ENCODE results near the gene PHKA2.
A peak's percentile ranks its signal among the peaks of the same experiment; 100 is the strongest.

PHKA2 gene

DNA sequence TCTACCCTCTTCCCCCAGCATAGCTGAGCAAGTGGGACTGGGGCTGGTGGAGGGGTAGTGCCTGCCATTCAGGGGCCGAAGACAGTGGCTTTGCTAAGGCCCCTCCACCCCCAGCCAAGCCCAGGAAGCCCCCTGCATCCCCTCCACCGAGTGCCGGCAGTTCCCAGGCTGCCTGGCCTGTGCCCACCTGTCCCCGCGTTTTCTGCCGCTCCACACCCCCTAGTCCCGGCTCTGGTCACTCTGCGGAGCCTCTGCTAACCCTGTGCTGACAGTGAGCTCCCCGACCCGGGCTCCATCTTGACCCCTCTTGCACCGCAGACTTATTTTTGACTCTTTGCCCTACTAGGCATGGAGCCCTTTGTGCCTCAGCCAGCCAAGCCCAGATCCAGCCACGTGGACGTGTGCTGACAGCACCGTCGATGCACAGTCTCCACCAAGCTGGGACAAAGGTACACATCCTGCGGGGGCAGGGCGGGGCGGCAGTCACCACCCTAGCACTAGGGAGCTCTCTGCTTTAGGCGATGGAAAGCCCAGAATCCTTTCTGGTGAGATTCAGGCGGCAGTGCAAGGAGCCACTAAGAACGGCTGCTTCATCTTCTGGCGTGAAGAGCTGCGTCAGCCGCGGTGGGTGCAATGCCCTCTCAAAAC lies 96.6 kb downstream of the PHKA2 start:
- peak; percentile 11 for DNase-seq

DNA sequence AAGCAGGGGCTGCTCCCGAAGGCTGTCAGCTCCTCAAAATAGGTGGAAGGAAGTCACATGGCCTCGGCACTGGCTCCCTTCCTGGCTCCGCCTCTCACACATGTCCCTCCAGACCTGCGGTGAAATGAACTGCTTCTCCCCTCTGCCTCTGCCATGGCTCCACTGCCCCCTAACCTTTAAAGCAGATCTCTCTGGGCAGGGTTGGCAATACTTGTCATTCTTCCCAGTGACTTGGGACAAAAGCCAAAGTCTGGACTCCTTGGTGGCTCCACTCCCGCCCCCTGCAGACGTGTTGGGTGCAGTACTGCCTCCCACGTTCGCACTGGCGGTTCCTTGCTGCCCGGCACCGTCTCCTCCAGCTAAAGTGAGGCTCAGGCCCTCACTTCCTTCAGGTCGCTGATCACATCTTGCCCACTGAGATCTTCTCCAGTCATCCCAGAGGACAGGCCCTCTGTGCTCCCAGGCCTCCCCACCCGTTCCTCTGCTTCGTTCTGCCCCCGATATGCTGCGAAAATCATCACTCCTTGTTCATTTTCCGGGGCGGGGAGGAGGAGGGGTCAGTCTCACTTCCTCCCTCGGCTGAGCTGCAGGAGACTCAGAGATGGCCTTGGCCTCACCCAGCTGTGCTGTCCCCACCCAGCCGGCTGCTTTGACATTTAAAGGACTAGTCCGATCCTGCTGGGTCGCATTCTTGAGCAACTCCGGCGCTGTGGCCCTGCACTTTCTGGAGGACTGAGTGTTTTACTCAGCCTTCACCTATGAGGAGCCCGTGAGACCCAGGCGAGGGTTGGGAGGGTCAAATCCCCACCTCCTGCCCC lies 97.4 kb downstream of the PHKA2 start:
- peak; percentile 72 for DNase-seq

GRCh38 chrX:18886005-18886343 lies 97.9 kb downstream of the PHKA2 start:
- no peak for DNase-seq

GRCh38 chrX:18885328-18886004 lies 98.4 kb downstream of the PHKA2 start:
- peak; percentile 27 for DNase-seq

- DNase-seq: no peak
These were observed 99.0 kb downstream of the PHKA2 start for GRCh38 chrX:18884916-18885315.

DNA sequence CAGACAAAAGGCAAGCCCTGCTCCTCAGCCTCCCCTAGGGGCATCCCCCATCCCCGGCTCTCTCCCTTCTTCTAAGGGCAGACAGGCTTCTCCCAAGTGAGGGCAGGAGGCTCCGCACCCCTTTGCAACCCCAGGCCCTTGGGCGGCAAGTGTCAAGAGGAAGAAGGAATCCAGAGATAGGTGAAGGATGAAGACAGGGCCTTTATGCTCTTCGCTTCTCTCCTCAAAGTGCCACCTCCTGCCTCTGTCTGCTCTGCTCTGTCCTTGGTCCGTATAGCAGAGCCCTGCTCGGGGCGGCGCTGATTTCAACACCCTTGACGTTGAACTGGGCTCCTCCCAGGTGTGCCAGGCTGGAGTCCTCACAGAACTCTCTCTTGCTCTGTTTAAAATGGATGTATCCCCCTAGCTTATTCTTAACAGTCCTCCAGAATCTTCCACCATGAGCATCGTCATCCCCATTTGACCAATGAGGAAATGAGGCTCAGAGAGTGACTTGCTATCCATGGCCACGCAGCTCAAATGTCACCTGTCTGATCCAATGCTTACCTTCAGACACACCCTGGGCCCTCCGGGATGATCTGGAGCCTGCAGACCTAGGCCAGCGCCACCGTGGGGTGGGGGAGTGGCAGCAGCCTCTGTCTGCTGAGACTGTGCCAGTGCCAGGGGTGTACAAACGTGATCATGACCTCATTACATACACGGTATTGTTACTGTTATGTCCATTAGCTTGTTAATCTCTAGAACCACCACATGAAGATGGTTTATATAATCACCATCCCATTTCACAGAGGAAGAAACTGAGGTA lies 99.8 kb downstream of the PHKA2 start:
- no peak for DNase-seq

DNA sequence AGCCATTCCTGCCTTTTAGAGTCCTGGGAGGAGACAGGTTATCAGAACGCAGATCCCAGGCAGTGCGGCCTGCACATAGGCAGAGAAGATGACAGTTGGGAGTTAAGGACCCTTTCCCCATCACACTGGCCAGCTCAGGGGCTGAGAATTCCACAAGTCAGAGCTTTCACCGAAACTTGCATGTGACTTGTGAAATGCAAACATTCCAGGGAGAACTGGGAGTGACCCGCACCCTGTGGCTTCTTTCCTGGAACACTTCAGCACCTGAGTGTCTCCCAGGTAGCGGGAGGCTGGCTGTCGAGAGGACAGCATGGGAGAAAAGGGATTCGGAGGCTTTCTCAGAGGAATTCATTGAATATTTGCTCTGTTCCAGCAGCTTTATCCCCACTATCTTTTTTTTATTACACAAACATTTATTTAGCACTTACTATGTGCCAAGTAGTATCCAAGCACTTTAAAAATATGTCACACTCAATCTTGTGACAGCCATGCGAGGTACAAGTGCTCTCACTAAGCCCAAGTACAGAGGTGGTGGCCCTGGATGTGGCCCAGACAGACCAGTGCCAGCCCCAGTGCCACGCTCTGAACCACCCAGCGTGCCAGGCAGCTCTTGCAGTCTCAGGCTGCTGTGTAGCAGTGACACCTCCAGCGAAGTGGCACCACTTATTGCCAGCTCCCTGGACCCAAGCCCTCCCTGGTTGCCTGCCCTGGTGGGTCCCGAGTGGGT lies 100.5 kb downstream of the PHKA2 start:
- no peak for DNase-seq

DNA sequence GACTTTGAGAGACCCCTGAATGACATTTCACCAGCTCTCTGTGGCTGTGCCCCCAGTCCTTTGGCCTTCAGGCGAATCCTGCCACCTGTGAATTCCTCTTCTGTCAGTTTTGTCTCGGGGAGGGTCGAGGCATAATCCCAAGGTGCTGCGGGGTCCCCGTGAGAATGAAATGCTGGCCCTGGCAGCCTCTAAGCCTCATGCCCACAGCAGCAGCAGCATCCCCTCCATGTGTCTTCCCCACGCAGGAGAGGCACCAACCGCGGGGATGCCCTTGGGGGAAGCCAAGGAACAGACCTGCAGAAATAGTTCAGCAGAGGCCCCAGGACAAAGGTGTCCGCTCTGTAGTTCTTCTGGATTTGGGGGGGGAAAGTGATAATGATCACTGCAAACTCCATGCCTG lies 104.8 kb downstream of the PHKA2 start:
- DNase-seq: no peak

- no peak for DNase-seq
These were observed 106.4 kb downstream of the PHKA2 start for GRCh38 chrX:18877469-18877868.

DNA sequence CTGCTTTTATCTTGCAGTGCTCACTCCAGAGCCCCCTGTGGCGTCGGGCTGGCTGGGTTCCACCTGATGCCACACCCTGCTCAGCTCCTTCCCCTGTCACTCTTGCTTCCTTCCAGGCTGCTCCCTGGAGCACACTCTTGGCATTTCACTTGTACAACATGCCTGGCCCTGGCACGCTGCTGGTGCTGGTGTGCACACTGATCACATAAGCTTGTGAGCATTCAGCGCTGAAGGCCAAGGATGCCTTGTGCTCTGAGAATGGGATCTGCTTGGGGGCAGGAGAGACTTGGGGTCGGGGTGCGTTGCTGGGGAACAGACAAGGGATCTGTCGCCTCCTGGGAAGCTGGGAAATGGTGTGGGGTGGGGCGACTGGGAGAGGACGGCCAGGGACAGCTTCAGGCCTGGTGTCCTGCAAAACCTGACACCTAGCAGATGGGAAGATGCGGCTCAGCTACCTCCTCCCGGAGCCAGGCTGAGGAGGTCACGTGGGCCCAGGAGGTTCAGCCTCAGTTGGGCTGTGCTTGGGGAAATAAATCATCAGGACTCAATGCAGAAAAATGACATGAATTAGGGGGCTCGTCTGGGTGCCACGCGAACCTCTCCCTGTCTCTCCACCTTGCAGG lies 108.5 kb downstream of the PHKA2 start:
- no peak for DNase-seq

GRCh38 chrX:18874560-18875255 lies 109.2 kb downstream of the PHKA2 start:
- no peak for DNase-seq

DNA sequence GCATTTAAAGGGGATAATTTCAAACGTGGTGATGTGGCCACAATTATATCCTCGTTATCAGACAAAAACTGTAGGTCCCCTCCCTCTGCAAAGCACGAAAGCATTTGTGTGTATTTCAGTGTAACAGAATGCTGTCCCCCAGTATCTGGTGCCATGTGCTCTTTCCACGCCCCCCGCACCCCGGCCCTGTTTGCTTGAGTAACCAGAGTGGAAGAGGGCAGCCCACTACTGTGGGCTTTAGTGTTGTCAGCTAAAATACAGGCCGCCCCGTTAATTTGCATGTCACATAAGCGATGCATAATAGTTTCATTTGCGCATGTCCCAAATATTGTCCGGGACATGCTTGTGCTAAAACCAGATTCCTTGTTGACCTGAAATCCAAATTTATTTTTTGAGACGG lies 110.1 kb downstream of the PHKA2 start:
- no peak for DNase-seq

DNA sequence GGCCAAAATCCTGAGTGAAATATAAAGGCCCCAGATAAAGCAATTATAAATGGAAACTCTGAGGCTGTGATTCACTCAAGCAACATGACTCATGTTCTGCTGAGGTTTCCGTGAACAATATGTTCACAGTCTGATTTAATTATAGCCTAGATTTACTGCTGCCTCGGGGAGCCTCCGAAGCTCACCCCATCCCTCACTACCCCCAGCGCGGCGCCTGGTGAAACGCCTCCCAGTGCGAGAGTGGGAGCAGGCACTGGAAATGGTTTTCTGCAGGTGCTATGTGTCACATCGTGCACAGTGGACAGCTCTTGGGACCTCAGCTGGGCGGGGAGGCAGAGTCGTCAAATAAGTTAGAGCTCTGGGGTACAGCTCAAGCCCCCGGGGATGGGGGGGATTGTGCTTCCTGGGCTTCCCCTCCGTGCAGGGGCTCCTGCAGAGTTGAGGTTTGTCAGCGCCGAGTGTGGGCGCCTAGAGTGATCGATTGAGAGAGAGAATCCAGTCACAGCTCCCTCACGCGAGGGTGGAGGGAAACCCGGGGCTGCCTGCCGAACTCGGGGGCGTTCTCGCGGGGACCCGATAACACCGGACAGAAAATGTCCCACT lies 110.6 kb downstream of the PHKA2 start:
- DNase-seq: no peak

DNA sequence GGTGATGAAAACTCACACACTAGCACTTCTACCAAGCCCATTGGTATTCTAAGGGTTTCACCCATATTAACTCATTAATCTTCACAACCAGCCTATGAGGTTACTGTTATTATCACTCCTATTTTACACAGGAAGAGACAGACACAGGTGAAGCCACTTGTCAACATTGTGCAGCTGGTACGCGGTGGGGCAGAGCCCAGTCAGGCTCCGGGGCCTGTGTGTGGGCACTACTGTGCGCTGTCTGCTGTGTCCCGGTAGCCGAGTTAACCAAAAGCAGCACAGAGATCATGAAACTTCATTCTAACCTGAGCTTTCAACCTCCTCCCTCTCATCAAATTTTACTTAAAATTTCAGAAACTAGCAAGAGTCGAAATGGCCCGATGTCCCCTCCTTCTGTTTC lies 111.3 kb downstream of the PHKA2 start:
- DNase-seq: no peak

DNA sequence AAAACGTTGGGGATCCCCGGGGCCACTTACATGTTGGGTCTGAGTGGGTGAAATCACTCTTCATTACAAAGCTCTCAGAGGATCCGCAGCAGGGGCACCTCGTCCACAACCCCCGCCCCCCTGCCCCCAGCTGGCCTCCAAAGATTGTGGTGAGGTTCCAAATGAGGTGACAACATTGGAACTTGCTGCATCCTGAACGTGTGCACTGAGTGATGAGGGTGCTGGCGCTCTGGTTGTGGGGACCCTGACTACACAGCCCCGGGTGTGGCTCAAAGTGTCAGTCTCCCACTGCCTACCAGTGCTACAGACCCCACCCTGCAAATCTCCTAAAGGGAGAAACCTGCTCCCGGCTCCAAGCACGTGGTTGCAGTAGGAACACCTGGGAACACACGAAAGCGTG lies 111.9 kb downstream of the PHKA2 start:
- DNase-seq: no peak

DNA sequence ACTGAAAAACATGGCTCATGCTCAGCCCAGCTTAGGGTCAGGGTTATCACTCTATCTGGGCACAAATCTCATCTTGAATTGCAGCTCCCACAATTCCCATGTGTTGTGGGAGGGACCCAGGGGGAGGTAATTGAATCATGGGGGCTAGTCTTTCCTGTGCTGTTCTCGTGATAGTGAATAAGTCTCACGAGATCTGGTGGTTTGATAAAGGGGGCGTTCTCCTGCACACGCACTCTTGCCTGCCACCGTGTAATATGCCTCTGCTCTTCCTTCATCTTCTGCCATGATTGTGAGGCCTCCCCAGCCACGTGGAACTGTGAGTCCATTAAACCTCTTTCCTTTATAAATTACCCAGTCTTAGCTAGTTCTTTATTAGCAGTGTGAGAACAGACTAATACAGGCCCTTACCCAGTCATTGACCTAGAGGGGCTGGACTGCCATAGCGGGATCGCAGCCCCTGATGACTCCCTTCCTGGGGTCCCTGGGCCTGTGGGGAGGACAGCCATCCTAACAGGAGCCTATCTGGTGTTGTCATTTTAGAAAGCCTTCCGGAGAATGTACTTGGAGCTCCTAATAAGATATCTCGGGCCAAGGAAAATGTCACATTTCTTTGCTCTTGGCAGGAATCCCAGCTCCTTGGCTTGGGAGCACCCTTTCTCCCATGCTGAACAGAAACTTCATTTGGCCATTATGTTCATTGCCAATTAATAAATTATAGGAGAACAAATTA lies 112.6 kb downstream of the PHKA2 start:
- DNase-seq: no peak

DNA sequence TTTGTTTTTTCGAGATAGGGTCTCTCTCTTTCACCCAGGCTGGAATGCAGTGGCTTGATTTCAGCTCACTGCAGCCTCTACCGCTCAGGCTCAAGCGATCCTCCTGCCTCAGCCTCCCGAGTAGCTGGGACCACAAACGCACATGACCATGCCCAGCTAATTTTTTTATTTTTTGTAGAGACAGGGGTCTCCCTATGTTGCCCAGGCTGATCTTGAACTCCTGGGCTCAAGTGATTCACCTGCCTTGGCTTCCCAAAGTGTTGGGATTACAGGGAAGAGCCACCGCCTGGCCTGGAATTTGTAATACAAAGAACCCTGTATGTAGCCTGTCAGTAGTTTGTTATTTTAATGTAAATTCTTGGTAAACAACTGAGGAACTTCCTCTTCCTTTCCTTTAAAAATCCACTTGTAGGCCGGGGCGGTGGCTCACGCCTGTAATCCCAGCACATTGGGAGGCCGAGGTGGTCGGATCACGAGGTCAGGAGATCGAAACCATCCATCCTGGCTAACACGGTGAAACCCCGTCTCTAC lies 119.5 kb downstream of the PHKA2 start:
- no peak for DNase-seq

DNA sequence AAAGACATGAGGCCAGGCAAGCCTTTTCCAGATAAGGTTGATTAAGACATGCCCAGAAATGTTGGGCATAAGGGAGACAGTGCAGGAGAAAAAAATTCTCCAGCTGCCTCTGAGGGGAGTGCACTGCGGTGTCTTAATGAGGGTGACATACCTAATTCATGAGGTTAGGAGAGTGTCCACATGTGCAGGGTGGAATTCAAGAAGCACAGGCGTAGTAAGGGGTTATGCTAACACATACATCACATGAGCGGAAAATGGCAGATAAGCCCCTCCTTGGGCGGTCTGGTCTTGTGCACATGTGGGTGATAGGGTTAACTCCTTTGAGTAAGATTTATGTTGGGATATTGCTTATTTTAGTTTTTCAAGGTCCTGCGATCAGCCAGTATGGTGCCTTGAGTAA lies 122.4 kb downstream of the PHKA2 start:
- no peak for DNase-seq

- DNase-seq: no peak
These were observed 127.3 kb downstream of the PHKA2 start for GRCh38 chrX:18856645-18856997.

All from eye (tissue), 1 donor.